Mesenchymal stem cell (in vitro differentiated cells and primary cell): ENCODE results near the gene ATAD1.
"Not testable (repeated sequence)": the region's sequence is repeated elsewhere in the genome, so short reads cannot be mapped to it uniquely, and the experiment has no call there.

ENCODE experiments used
- DNase-seq: peaks from one replicate; pipeline ENCODE4 v3.0.0-alpha.2; 2013
- H2AFZ ChIP-seq: one replicate; pipeline ENCODE4 v1.6.1; 2013; ENCODE audit warnings: low read depth, mild to moderate bottlenecking, control low read depth, inconsistent platforms, low read length, moderate library complexity
- H2AK5ac ChIP-seq: 2 replicates; pipeline ENCODE4 v1.6.1; 2013; ENCODE audit warnings: low read length, moderate library complexity, mild to moderate bottlenecking, inconsistent platforms; ENCODE audit not compliant: severe bottlenecking
- H2BK120ac ChIP-seq: one replicate; pipeline ENCODE4 v1.6.1; 2013; ENCODE audit warnings: low read depth, mild to moderate bottlenecking, inconsistent platforms, low read length, moderate library complexity
- H2BK12ac ChIP-seq, 2 experiments: one replicate each; pipeline ENCODE4 v1.6.1; 2013; ENCODE audit warnings: inconsistent platforms in 2 of 2, low read length in 2 of 2, mild to moderate bottlenecking in 2 of 2, moderate library complexity in 2 of 2, control low read depth in 1 of 2
- H2BK15ac ChIP-seq: one replicate; pipeline ENCODE4 v1.6.1; 2013; ENCODE audit warnings: mild to moderate bottlenecking, low read depth, inconsistent platforms; ENCODE audit not compliant: poor library complexity, severe bottlenecking
- H2BK5ac ChIP-seq: 2 replicates; pipeline ENCODE4 v1.6.1; 2013; ENCODE audit warnings: low read depth, mild to moderate bottlenecking, low read length, control low read depth, inconsistent platforms; ENCODE audit not compliant: poor library complexity, severe bottlenecking
- H3K14ac ChIP-seq, 2 experiments: one replicate each; pipeline ENCODE4 v1.6.1; 2013; ENCODE audit warnings: inconsistent platforms in 2 of 2, low read length in 2 of 2, control low read depth in 1 of 2, mild to moderate bottlenecking in 1 of 2, moderate library complexity in 1 of 2
- H3K18ac ChIP-seq, 2 experiments: one replicate each; pipeline ENCODE4 v1.6.1; 2013; ENCODE audit warnings: inconsistent platforms in 2 of 2, low read length in 2 of 2, control low read depth in 1 of 2, low read depth in 1 of 2, mild to moderate bottlenecking in 1 of 2
- H3K23ac ChIP-seq, 2 experiments: one replicate each; pipeline ENCODE4 v1.6.1; 2013; ENCODE audit warnings: inconsistent platforms in 2 of 2, low read length in 2 of 2, mild to moderate bottlenecking in 2 of 2, moderate library complexity in 2 of 2, control low read depth in 1 of 2
- H3K27ac ChIP-seq: 2 replicates; pipeline ENCODE4 v1.5.1; 2013; ENCODE audit warnings: mild to moderate bottlenecking, moderate library complexity, low read length, control low read depth, inconsistent platforms; ENCODE audit not compliant: poor library complexity, severe bottlenecking
- H3K27me3 ChIP-seq, 2 experiments: 2 replicates each; pipeline versions ENCODE4 v1.6.1 to v1.7.0; 2013; ENCODE audit warnings: low read length in 2 of 2, mild to moderate bottlenecking in 2 of 2, moderate library complexity in 2 of 2, control low read depth in 1 of 2, inconsistent platforms in 1 of 2; ENCODE audit not compliant: control insufficient read depth in 1 of 2, insufficient read depth in 1 of 2
- H3K36me3 ChIP-seq, 2 experiments: 2 replicates each; pipeline versions ENCODE4 v1.6.1 to v1.7.0; 2013; ENCODE audit warnings: low read length in 2 of 2, control low read depth in 1 of 2, inconsistent platforms in 1 of 2, low read depth in 1 of 2, mild to moderate bottlenecking in 1 of 2; ENCODE audit not compliant: insufficient read depth in 2 of 2, control insufficient read depth in 1 of 2
- H3K4ac ChIP-seq, 2 experiments: one replicate each; pipeline ENCODE4 v1.6.1; 2013; ENCODE audit warnings: inconsistent platforms in 2 of 2, low read length in 2 of 2, mild to moderate bottlenecking in 2 of 2, moderate library complexity in 2 of 2, control low read depth in 1 of 2, low read depth in 1 of 2
- H3K4me1 ChIP-seq: 2 replicates; pipeline ENCODE4 v1.6.1; 2013; ENCODE audit warnings: low read depth, low read length, control low read depth; ENCODE audit not compliant: control insufficient read depth, insufficient read depth
- H3K4me2 ChIP-seq: 2 replicates; pipeline ENCODE4 v1.6.1; 2013; ENCODE audit warnings: low read length, mild to moderate bottlenecking, inconsistent platforms; ENCODE audit not compliant: poor library complexity, severe bottlenecking
- H3K4me3 ChIP-seq, 2 experiments: 2 replicates each; pipeline versions ENCODE4 v1.5.1 to v1.7.0; 2013; ENCODE audit warnings: low read length in 2 of 2, mild to moderate bottlenecking in 2 of 2, control low read depth in 1 of 2, low read depth in 1 of 2; ENCODE audit not compliant: insufficient read depth in 1 of 2
- H3K79me1 ChIP-seq: replicated peaks from 2 replicates; pipeline ENCODE4 v1.6.1; 2013; ENCODE audit warnings: mild to moderate bottlenecking, control low read depth, low read length, inconsistent platforms; ENCODE audit not compliant: poor library complexity, severe bottlenecking
- H3K9ac ChIP-seq: 2 replicates; pipeline ENCODE4 v1.7.0; 2013; ENCODE audit warnings: mild to moderate bottlenecking, low read length, moderate library complexity
- H3K9me3 ChIP-seq: 2 replicates; pipeline ENCODE4 v1.7.0; 2013; ENCODE audit warnings: mild to moderate bottlenecking, low read length; ENCODE audit not compliant: control insufficient read depth
- H4K8ac ChIP-seq: one replicate; pipeline ENCODE4 v1.6.1; 2013; ENCODE audit warnings: inconsistent platforms, mild to moderate bottlenecking, low read length, moderate library complexity
- H4K91ac ChIP-seq: one replicate; pipeline ENCODE4 v1.6.1; 2013; ENCODE audit warnings: mild to moderate bottlenecking, low read length, inconsistent platforms
- WGBS: methylation state at CpG from one replicate; pipeline ENCODE4 v1.1.7; 2013; ENCODE audit warnings: mixed read lengths; 5-methylcytosine and 5-hydroxymethylcytosine counted together

The ATAD1 gene

DNA sequence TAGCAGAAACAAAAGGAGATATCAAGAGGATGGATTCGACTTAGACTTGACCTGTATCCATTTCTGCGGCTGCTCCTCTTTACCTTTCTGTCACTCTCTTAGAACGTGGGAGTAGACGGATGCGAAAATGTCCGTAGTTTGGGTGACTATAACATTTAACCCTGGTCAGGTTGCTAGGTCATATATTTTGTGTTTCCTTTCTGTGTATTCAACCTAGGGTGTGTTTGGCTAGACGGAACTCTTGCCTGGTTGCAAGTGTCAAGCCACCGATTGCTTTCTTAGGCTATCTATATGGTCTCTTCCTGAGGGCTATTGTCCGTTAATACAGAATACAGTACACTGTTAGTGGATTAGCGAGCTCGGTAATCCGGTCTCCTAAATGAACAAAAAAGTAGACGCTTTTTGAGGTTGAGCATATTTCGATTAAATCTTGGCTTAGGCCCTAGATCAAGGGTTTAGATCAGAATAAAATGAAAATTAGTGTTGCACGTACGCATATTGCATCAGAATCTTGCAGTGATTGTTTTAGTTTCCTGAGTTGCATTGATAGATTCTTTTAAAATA lies 46.6 kb upstream of the ATAD1 start:
- Histone ChIP-seq H3K18ac (peak overlapping the region; percentile 14 to 98), H2BK12ac (peak overlapping the region in 1 of 2 experiments; percentile 63), H3K27ac (no peak overlapping the region), H3K9me3 (no peaks in the 10 kb centered on the region), H2BK120ac (no peak overlapping the region), H3K4me3 (peak overlapping the region; percentile 85 to 95), H3K14ac (peak overlapping the region in 1 of 2 experiments; percentile 20), H2BK5ac (no peak overlapping the region), H3K79me1 (no peaks in the 10 kb centered on the region), H3K4ac (peak overlapping the region in 1 of 2 experiments; percentile 82), H2AK5ac (no peak overlapping the region), H3K4me1 (peaks cover 9% of the 10 kb centered on the region), H2AFZ (no peak overlapping the region), H3K4me2 (peak overlapping the region; percentile 35), H3K9ac (peak overlapping the region; percentile 97), H3K23ac (peak overlapping the region in 1 of 2 experiments; percentile 96), H3K36me3 (peaks cover 0 to 3% of the 10 kb centered on the region in 2 experiments), H4K91ac (no peak overlapping the region), H4K8ac (no peak overlapping the region), H2BK15ac (no peak overlapping the region), H3K27me3 (no peaks in the 10 kb centered on the region)
- under 1% methylated on average over 14 of the region's 16 CpGs for WGBS
- DNase-seq, result peak; percentile 29

DNA sequence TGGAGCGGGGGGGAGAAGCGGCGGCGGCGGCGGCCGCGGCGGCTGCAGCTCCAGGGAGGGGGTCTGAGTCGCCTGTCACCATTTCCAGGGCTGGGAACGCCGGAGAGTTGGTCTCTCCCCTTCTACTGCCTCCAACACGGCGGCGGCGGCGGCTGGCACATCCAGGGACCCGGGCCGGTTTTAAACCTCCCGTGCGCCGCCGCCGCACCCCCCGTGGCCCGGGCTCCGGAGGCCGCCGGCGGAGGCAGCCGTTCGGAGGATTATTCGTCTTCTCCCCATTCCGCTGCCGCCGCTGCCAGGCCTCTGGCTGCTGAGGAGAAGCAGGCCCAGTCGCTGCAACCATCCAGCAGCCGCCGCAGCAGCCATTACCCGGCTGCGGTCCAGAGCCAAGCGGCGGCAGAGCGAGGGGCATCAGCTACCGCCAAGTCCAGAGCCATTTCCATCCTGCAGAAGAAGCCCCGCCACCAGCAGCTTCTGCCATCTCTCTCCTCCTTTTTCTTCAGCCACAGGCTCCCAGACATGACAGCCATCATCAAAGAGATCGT lies 46.0 kb upstream of the ATAD1 start:
- not testable (repeated sequence) for H2AFZ ChIP-seq, H3K27ac ChIP-seq, H3K27me3 ChIP-seq, H2BK5ac ChIP-seq, H3K4me1 ChIP-seq, H2AK5ac ChIP-seq, H3K9me3 ChIP-seq, H3K79me1 ChIP-seq, H3K36me3 ChIP-seq
- Histone ChIP-seq H4K8ac (peak overlapping the region; percentile 79), H4K91ac (peak overlapping the region; percentile 84), H2BK120ac (peak overlapping the region; percentile 82), H3K4me2 (peak overlapping the region; percentile 35), H3K14ac (peak overlapping the region in 1 of 2 experiments; percentile 71), H3K4me3 (peak overlapping the region; percentile 85 to 100), H3K4ac (peak overlapping the region; percentile 35 to 99), H2BK12ac (peak overlapping the region; percentile 54 to 63), H3K18ac (peak overlapping the region; percentile 94 to 98), H3K23ac (peak overlapping the region in 1 of 2 experiments; percentile 96), H3K9ac (peak overlapping the region; percentile 97), H2BK15ac (peak overlapping the region; percentile 96)
- WGBS, result under 1% methylated on average over 32 of the region's 47 CpGs
- DNase-seq, result peak; percentile 47

DNA sequence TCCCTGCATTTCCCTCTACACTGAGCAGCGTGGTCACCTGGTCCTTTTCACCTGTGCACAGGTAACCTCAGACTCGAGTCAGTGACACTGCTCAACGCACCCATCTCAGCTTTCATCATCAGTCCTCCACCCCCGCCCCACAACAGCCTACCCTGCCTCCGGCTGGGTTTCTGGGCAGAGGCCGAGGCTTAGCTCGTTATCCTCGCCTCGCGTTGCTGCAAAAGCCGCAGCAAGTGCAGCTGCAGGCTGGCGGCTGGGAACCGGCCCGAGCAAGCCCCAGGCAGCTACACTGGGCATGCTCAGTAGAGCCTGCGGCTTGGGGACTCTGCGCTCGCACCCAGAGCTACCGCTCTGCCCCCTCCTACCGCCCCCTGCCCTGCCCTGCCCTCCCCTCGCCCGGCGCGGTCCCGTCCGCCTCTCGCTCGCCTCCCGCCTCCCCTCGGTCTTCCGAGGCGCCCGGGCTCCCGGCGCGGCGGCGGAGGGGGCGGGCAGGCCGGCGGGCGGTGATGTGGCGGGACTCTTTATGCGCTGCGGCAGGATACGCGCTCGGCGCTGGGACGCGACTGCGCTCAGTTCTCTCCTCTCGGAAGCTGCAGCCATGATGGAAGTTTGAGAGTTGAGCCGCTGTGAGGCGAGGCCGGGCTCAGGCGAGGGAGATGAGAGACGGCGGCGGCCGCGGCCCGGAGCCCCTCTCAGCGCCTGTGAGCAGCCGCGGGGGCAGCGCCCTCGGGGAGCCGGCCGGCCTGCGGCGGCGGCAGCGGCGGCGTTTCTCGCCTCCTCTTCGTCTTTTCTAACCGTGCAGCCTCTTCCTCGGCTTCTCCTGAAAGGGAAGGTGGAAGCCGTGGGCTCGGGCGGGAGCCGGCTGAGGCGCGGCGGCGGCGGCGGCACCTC lies 45.3 kb upstream of the ATAD1 start, which contains the start of the genes KLLN and PTEN:
KLLN (minus strand) TSS at position 481 of the 891 bp plus-strand sequence. CDS start 1,046 bp downstream, outside the sequence.
PTEN (plus strand) TSS at position 573 of the 891 bp plus-strand sequence. CDS start 845 bp downstream, outside the sequence.
- Histone ChIP-seq H3K9me3 (no peaks in the 10 kb centered on the region), H3K4me3 (peak within 1 kb of the TSS; percentile 85 to 100), H2AK5ac (peak within 1 kb of the TSS; percentile 4), H3K27ac (peak within 1 kb of the TSS; percentile 91), H3K79me1 (no peaks in the 10 kb centered on the region), H3K4ac (peak within 1 kb of the TSS; percentile 64 to 99), H2BK15ac (peak within 1 kb of the TSS; percentile 96), H2BK120ac (peak within 1 kb of the TSS; percentile 82), H3K36me3 (no peaks in the 10 kb centered on the region), H3K4me1 (peaks cover 6% of the 10 kb centered on the region), H3K27me3 (no peaks in the 10 kb centered on the region), H4K91ac (peak within 1 kb of the TSS; percentile 91), H2AFZ (peak within 1 kb of the TSS; percentile 97), H2BK12ac (peak within 1 kb of the TSS; percentile 67 to 98), H3K14ac (peak within 1 kb of the TSS; percentile 71 to 82), H2BK5ac (peak within 1 kb of the TSS; percentile 89), H4K8ac (peak within 1 kb of the TSS; percentile 89), H3K9ac (peak within 1 kb of the TSS; percentile 97), H3K23ac (peak within 1 kb of the TSS; percentile 91 to 96), H3K18ac (peak within 1 kb of the TSS; percentile 94 to 99), H3K4me2 (peak within 1 kb of the TSS; percentile 94)
- under 1% methylated on average over 77 of the region's 89 CpGs for WGBS
- peak; percentile 93 for DNase-seq
